COR-L47 (cell line): Measurements from ENCODE around the gene HRH2.

Experiments
- DNase-seq: peaks from one replicate; lab custom pipeline; 2025; lab: John Stamatoyannopoulos, UW

HRH2 gene

GRCh38 chr5:175677571-175677970, 19.7 kb downstream of the HRH2 start:
- no peak for DNase-seq

GRCh38 chr5:175678074-175678473, 20.2 kb downstream of the HRH2 start:
- DNase-seq: no peak

- DNase-seq: no peak
Measured at GRCh38 chr5:175679411-175679810, 21.5 kb downstream of the HRH2 start.

GRCh38 chr5:175680020-175680419, 22.1 kb downstream of the HRH2 start:
- no peak for DNase-seq

GRCh38 chr5:175680463-175680862, 22.6 kb downstream of the HRH2 start:
- no peak for DNase-seq

- no peak for DNase-seq
Measured at GRCh38 chr5:175681045-175681967, 23.4 kb downstream of the HRH2 start.

- DNase-seq: no peak
Measured at GRCh38 chr5:175681968-175682340, 24.1 kb downstream of the HRH2 start.

GRCh38 chr5:175682664-175683063, 24.8 kb downstream of the HRH2 start:
- DNase-seq: no peak

- DNase-seq: no peak
Measured at GRCh38 chr5:175683231-175683630, 25.4 kb downstream of the HRH2 start.

- no peak for DNase-seq
Measured at GRCh38 chr5:175683921-175684320, 26.1 kb downstream of the HRH2 start.

- DNase-seq: no peak
Measured at GRCh38 chr5:175684931-175685330, 27.1 kb downstream of the HRH2 start.

- no peak for DNase-seq
Measured at GRCh38 chr5:175685701-175686350, 28.0 kb downstream of the HRH2 start.

- no peak for DNase-seq
Measured at GRCh38 chr5:175686396-175686795, 28.5 kb downstream of the HRH2 start.

- no peak for DNase-seq
Measured at GRCh38 chr5:175686826-175687225, 29.0 kb downstream of the HRH2 start.

GRCh38 chr5:175687231-175687701, 29.4 kb downstream of the HRH2 start:
- no peak for DNase-seq

GRCh38 chr5:175688352-175689146, 30.7 kb downstream of the HRH2 start:
- no peak for DNase-seq

GRCh38 chr5:175689147-175689991, 31.5 kb downstream of the HRH2 start:
- no peak for DNase-seq

- DNase-seq: no peak
Measured at GRCh38 chr5:175690025-175690424, 32.2 kb downstream of the HRH2 start.

- no peak for DNase-seq
Measured at GRCh38 chr5:175690586-175690985, 32.7 kb downstream of the HRH2 start.

GRCh38 chr5:175691761-175692160, 33.9 kb downstream of the HRH2 start:
- no peak for DNase-seq

- DNase-seq: no peak
Measured at GRCh38 chr5:175692235-175692995, 34.5 kb downstream of the HRH2 start.
